ENCODE results near the gene EMILIN3. TPM values are rescaled to one million over a fixed set of nuclear protein-coding genes. Genes with fewer than 3 reads are reported as not detected.

EMILIN3 gene
- under 0.01 TPM in 2 replicates for total RNA-seq

GRCh38 chr20:41366546-41367392 lies at the start of gene EMILIN3:
TSS of gene EMILIN3 (minus strand) at chr20:41366818. CDS start at chr20:41366634, 184 bp downstream.

GRCh38 chr20:41340327-41341055 lies 26.1 kb downstream of the EMILIN3 start, which contains the start of gene LPIN3:
TSS of gene LPIN3 (plus strand) at chr20:41340821. CDS start at chr20:41345804, 4,983 bp downstream.

GRCh38 chr20:41317546-41318270 lies 48.9 kb downstream of the EMILIN3 start, which contains the start of gene ZHX3:
TSS of gene ZHX3 (minus strand) at chr20:41317731. CDS start at chr20:41204916, 112,815 bp downstream.

Other genes with a start within 250 kb of the EMILIN3 start
- 46.3 and 89.4 TPM in 2 replicates for gene PLCG1, start 229.3 kb downstream of the EMILIN3 start, total RNA-seq
- gene ZHX3, start 49.1 kb downstream of the EMILIN3 start, total RNA-seq, result 21.6 and 24.8 TPM in 2 replicates
- gene LPIN3, start 26.0 kb downstream of the EMILIN3 start, total RNA-seq, result 14.4 and 18.1 TPM in 2 replicates